ENCODE data around the gene INPP5F.
"Not testable (repeated sequence)": the region's sequence is repeated elsewhere in the genome, so short reads cannot be mapped to it uniquely, and the experiment has no call there.

Gene INPP5F

DNA sequence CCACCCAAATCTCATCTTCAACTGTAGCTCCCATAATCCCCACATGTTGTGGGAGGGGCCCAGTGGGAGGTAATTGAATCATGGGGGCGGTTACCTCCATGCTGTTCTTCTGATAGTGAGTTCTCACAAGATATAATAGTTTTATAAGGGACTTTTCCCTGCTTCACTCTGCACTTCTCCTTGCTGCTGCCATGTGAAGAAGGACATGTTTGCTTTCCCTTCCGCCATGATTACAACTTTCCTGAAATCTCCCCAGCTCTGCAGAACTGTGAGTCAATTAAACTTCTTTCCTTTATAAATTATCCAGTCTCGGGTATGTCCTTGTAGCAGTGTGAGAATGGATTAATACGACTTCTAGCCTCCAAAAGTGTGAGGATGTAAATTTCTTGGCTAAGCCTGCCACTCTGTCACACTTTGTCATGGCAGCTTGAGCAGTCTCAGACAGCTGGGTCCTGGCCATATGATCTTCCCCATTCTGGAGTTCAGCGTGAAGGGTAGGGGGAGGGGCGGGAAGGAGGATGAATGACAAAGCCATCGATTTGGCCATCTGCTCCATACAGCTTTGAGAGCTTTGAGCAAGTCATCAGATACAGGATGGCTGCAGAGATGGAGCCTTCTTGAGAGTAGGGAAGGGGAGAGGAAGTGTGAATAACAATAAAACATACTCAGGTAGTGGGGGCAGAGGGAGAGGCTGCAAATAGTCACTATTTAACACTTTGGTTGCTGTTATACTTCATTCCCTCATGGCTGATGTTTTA, 19.1 kb upstream of the INPP5F start:
- no peak for DNase-seq

- DNase-seq = not testable (repeated sequence)
Observed at GRCh38 chr10:119707331-119707730, 18.5 kb upstream of the INPP5F start.

GRCh38 chr10:119710935-119711334, 14.9 kb upstream of the INPP5F start:
- not testable (repeated sequence) for DNase-seq

DNA sequence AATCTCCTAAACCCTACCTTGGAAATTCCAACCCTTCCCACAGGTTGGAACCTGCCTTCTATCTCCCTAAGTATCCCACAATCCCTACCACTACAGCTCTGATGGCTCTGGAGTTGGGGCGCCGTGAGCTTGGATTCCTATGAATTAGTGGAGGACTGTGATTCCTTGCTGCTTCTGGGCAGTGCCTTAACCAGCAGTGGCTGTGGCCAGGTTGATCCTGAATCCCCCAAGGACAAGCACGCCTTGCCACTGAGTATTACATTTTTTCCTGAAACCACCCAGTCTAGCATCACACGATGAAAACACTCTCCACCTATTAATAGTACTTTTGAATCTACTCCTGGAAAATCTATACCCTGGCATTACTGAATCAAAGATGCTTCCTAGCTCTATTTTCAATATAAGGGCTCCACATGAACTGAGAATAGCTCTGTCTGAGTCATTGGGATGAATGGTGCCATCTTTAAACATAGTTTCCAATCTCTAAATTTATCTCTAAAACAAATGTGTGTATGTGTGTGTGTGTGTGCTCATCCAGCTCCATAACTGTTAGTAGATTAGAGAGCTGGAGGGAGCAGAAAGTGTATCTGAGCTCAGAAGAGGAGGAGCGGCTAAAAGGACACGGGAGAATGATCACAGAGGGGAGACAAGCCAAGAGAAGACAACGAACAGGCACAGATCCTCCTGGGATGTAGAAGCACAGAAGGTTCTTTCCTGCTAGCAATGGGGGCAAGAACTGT, 11.9 kb upstream of the INPP5F start:
- DNase-seq = no peak

- no peak for DNase-seq
Observed at GRCh38 chr10:119714484-119714816, 11.4 kb upstream of the INPP5F start.

DNA sequence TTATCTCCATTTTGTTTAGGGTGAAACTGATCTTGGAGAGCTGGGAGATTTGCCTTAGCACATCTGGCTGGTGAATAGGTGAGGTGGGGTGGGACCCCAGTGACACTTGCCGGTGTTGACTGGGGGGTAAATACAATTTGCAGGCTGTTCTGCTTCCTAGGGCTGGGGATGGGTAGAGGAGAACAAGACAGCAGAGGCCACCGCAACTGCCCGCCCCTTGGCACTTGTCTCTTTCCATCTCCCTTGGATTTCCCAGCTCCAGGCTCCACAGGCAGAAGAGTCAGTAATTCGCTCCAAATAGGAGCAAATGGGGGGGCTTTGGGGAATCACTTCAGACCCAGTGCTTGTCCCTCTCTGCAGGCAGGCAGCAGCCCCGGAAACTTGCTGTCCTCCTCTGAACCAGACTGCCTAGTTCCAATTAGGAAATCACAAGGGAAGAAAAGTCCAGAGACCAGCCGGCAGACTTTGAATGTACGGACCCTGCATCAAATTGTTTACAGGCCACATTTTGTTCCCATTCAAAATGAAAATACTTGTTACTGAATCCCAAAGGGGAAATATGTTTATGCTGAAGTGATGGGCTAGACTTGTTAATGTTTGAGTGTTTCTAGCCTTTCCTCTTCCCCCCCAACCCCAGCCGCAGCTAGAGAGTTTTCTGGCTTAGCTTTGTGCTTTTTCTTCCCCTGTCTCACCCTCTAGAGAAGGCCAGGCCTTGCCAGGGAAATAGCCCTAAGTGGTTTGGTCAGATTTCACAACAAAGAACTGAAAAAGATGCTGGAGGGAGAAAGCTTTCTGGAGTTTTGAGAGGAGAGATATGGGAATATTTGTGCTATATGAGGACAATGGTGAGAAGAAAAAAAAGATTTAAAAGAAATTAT, 10.0 kb upstream of the INPP5F start:
- DNase-seq = no peak

DNA sequence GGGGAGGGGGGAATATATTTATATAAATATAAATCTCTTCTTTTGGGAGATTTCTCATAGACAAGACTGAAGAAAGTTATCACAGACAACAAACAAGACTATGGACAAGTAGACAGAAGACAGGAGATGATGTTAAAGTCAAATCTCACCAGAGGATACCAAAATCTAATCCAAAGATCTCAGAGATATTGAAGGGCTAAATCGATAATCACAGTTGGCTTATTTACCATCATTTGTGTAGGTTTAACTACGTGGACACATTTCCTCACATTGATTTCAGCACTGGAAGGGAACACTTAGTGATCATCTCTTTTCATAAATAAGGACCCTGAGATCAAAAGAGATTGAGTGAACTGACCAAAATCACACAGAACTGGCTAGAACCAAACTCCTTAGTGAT, 2.7 kb upstream of the INPP5F start:
- no peak for DNase-seq

DNA sequence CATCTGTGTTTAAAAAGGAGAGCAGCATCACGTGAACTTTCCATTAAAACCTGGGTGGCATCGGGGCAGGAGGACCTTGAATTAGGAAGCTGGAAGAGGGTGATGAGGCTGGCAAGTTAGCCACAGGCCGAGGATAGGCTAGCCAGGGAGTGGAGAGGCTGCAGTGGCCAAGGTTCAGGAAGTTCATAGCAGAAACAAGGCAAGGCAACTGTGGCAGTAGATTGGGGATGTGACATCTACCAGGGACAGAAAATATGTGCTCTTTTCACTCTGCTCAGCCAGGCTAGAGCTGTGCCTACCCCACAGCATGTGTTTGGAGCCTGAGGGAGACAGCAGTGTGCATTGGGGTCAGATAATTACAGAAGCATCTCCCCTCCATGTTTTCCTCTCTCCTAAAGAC, 2.2 kb upstream of the INPP5F start:
- no peak for DNase-seq

DNA sequence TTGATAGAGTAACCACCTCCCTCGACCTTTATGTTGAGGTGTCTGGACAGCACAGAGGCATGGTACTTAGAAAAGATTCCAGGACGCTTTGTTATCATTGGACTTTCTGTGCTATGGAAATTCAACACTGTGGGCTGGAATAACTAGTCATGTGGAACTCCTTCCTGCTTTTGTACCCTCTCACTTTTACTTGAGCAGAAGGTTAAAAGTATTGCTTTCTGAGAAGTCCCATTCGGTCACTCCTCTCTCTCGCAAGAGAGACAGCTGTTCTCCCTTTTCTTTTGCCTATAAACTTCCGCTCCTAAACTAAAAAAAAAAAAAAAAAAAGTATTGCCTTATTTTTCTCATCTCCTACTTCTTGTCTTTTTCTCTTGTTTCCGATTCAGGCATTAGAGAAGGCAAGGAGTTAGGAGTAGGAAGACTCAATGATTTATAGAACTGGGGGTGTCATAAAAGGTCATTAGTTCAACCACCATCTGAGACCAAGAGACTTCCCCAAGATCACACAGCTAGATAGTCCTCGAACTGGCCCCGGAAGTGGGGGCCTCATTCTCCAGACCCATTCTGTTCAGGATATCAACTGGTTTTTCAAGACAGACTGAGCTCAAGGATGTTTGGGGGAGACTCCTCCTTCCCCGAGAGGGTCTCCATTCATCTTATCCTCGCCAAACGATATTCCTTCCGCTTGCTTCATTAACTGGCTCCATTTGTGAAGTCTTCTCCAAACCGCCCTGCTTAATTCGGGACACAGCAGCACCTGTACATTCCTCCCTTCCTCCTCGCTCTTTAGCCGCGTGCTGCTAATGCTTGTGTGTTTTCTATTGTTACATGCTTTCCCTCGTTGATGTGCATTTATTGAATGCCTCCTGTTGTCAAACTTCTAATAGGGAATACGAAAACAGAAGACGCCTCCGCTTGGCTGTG, 995 bp upstream of the INPP5F start:
- peak in 2 of 3 experiments; percentile 0 to 78 for DNase-seq

DNA sequence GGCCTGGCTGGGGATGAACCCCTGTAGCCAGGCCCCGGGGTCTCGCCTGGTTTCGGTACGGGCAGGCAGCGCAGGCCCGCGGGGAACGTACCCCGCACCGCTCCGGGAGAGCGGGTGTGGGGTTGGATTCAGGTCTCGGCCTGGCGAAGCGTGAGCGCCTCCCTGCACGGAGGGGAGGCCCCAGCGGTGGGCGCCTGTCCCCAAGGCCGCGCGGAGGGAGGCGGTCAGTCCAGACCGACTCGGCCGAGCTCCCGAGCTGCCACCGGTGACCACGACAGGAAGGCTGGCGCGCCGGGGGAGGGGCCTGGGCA, 378 bp upstream of the INPP5F start:
- no peak for DNase-seq

DNA sequence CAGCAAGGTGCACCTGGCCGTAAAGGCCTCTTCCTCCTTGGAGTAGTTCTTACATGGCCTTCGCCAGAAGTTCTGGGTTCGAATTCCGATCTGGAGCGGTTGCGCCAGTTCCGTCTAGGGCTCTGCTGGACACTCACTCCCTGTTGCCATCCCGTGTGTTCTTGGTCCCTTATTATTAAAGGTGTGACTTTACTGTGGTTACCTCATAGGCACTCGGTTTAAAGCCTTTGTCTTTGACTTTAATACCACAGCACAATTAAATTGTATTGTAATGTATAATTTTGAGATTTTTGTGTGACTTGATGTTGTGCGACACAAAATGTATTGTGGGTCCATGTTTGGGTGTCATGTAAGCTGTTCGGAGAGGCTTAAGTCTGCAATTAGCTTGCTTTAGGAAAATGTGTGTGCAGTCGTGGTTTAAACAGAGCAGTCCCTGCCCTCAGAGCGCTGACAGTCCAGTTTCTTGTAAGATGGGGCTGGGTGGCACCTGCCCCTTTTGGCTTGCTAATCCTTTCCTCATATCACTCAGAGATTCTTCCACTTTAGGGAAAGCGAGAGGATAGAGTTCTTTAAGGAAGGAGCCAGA, 919 bp downstream of the INPP5F start:
- peak in 1 of 3 experiments; percentile 56 for DNase-seq

- DNase-seq = no peak
Observed at GRCh38 chr10:119728172-119728800, 2.4 kb downstream of the INPP5F start.

- DNase-seq = no peak
Observed at GRCh38 chr10:119734396-119735332, 8.8 kb downstream of the INPP5F start.

DNA sequence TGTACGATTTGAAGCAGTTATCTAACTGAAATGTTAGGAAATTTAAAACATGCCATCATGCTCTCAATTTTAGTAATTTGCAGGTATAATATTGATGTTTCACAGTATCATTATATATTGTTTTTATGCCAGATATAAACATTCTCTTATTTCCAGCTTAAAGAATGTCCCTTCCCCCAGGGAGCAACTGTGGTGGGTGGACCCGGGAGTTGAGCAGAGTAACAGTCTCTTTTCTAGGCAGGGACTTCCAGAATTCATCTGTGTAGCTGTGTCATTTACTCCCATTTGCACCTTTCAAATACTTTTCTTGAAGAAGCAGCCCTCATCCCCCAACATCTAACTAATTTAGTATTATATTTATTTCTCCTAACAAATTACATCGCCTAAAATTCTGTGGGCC, 9.6 kb downstream of the INPP5F start:
- no peak for DNase-seq

DNA sequence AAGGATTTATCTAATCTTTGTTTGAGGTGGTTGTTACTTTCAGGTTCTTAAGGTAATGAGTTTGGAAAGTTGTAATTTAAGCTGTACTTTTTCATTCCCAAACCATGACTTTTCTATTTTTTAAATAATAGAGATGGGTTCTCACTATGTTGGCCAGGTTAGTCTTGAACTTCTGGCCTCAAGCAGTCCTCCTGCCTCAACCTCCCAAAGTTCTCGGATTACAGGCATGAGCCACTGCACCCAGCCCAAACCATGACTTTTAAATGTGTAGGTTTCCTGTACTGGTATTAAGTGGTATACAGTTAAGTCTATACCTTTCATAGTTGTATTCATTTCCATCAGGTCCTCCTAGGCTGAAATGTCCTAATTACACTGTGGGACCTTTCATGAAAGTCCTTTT, 10.4 kb downstream of the INPP5F start:
- DNase-seq = no peak

DNA sequence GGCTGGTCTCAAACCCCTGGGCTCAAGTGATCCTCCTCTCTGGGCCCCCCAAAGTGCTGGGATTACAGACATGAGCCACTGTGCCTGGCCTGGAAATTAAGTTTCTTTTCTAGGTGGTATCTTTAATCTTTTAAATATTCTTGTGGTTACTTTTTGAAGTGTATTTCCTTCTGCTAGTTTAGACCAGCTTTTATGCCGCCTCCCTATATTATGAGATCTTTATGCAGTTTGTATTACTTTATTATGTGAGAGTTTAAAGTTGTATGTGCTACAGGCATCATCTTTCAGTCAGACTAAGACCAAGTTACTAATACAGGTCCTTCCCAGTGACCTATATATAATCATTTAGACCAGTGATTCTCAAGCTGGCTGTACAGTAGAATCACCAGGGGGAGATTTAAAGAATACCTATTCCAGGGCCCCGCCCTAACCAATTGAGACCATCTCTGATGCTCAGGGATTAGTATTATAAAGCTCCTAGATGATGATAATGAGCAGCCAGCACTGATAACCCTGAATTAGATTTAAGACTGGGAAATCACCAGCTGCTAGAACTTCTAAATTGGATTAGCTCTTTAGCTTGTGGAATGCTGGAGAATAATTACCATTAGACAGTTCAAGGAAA, 11.3 kb downstream of the INPP5F start:
- no peak for DNase-seq

- no peak for DNase-seq
Observed at GRCh38 chr10:119737823-119738222, 12.0 kb downstream of the INPP5F start.

GRCh38 chr10:119738962-119739361, 13.1 kb downstream of the INPP5F start:
- no peak for DNase-seq

DNA sequence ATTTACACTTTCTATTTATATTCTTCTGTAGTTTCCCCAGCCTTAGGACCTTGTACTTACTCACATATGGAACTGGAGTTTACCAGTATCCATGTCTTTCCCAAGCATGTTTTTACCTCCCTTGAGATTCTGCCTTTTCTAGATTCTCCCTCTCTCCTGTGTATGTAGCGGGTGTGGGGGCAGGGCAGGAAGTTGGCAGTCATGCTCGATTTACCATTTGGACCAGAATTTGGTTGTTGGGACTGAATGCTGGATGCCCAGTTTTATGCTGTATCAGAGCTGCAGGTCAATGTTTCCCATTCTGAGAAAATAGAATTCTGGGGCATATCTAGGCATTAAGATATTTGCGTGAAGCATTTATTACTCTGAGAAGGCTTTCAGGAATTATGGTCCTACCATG, 14.2 kb downstream of the INPP5F start:
- DNase-seq = no peak
